GM12864 (cell line): ENCODE data around the gene CATSPERB.
"Not testable (repeated sequence)": the region's sequence is repeated elsewhere in the genome, so short reads cannot be mapped to it uniquely, and the experiment has no call there.

ENCODE experiments used
- DNase-seq: peaks from one replicate; pipeline ENCODE4 v3.0.0-alpha.2; 2011; ENCODE audit warnings: low read depth
- H3K4me3 ChIP-seq: 2 replicates; pipeline ENCODE4 v1.5.1; 2011; ENCODE audit warnings: mild to moderate bottlenecking, low read depth, low read length, control low read depth
- CTCF ChIP-seq: IDR thresholded peaks from 2 replicates; pipeline ENCODE4 v1.5.1; 2011; ENCODE audit warnings: low read depth, mild to moderate bottlenecking, moderate library complexity, low read length, control low read depth, inconsistent platforms; ENCODE audit errors: missing control alignments

Gene CATSPERB

GRCh38 chr14:91554535-91555332 is 177.2 kb downstream of the CATSPERB start:
- no peak for TF ChIP-seq CTCF
- no peak overlapping the region for H3K4me3 ChIP-seq
- no peak for DNase-seq

- H3K4me3 ChIP-seq, result no peak overlapping the region
- TF ChIP-seq CTCF, result no peak
- DNase-seq, result no peak
Measured at GRCh38 chr14:91548108-91548507, 183.8 kb downstream of the CATSPERB start.

- no peak overlapping the region for H3K4me3 ChIP-seq
- DNase-seq, result no peak
- no peak for TF ChIP-seq CTCF
Measured at GRCh38 chr14:91545946-91546716, 185.8 kb downstream of the CATSPERB start.

- no peak for DNase-seq
- TF ChIP-seq CTCF, result no peak
- no peak overlapping the region for H3K4me3 ChIP-seq
Measured at GRCh38 chr14:91545204-91545603, 186.7 kb downstream of the CATSPERB start.

- TF ChIP-seq CTCF, result no peak
- no peak overlapping the region for H3K4me3 ChIP-seq
- DNase-seq, result no peak
Measured at GRCh38 chr14:91536327-91536726, 195.6 kb downstream of the CATSPERB start.

- not testable (repeated sequence) for DNase-seq
Measured at GRCh38 chr14:91534059-91534458, 197.8 kb downstream of the CATSPERB start.

GRCh38 chr14:91533623-91534022 is 198.3 kb downstream of the CATSPERB start:
- H3K4me3 ChIP-seq, result no peak overlapping the region
- no peak for DNase-seq
- TF ChIP-seq CTCF, result no peak

More at GRCh38 chr14:91534059-91534458, 197.8 kb downstream of the CATSPERB start:
- not testable (repeated sequence) for H3K4me3 ChIP-seq
